HL-60 (cell line): Measurements from ENCODE around the gene SF3A2.

Experiments
- CTCF ChIP-seq: IDR thresholded peaks from one replicate; pipeline ENCODE4 v1.5.1; 2011; ENCODE audit warnings: low read length, control low read depth, inconsistent platforms; ENCODE audit not compliant: insufficient read depth
- POLR2AphosphoS5 ChIP-seq: IDR thresholded peaks from 2 replicates; pipeline ENCODE4 v1.6.1; 2012; ENCODE audit warnings: low read depth
- REST ChIP-seq: IDR thresholded peaks from 2 replicates; pipeline ENCODE4 v1.6.1; 2012; ENCODE audit warnings: low read depth; ENCODE audit not compliant: insufficient replicate concordance

- TF ChIP-seq CTCF, result no peak
- TF ChIP-seq POLR2AphosphoS5, result no peak
- no peak for TF ChIP-seq REST
Observed at GRCh38 chr19:2282862-2283237, 46.2 kb downstream of the SF3A2 start.
